ENCODE results near the gene BUD13.

- TF ChIP-seq GATA2 (CRISPR knock-in tag; IDR thresholded peaks at IDR 0.05) (no peak), POLR2AphosphoS5 (IDR thresholded peaks at IDR 0.05; ENCODE audit: low read depth, low read length) (no peak), SIN3A (IDR thresholded peaks at IDR 0.05; ENCODE audit: borderline replicate concordance, low read depth, low read length) (no peak), RCOR1 (IDR thresholded peaks at IDR 0.05; ENCODE audit: low read length) (no peak), MAX (IDR thresholded peaks at IDR 0.05; ENCODE audit: low read depth) (no peak), JUND (IDR thresholded peaks at IDR 0.05) (no peak), EP300 (IDR thresholded peaks at IDR 0.05; ENCODE audit: borderline replicate concordance in 1 of 2, low read depth in 1 of 2, low read length in 1 of 2) (no peak), SMC3 (IDR thresholded peaks at IDR 0.05; ENCODE audit: low read depth, low read length) (no peak), GABPA (IDR thresholded peaks at IDR 0.05; ENCODE audit: low read depth) (no peak), MXI1 (IDR thresholded peaks at IDR 0.05; ENCODE audit: low read depth, low read length) (no peak), REST (IDR thresholded peaks at IDR 0.05; ENCODE audit: low read depth, low read length) (no peak), RXRA (IDR thresholded peaks at IDR 0.05; ENCODE audit: borderline replicate concordance, low read depth) (no peak), RAD21 (IDR thresholded peaks at IDR 0.05; ENCODE audit: low read length) (no peak)
- TF ChIP-seq, protein P1, sequence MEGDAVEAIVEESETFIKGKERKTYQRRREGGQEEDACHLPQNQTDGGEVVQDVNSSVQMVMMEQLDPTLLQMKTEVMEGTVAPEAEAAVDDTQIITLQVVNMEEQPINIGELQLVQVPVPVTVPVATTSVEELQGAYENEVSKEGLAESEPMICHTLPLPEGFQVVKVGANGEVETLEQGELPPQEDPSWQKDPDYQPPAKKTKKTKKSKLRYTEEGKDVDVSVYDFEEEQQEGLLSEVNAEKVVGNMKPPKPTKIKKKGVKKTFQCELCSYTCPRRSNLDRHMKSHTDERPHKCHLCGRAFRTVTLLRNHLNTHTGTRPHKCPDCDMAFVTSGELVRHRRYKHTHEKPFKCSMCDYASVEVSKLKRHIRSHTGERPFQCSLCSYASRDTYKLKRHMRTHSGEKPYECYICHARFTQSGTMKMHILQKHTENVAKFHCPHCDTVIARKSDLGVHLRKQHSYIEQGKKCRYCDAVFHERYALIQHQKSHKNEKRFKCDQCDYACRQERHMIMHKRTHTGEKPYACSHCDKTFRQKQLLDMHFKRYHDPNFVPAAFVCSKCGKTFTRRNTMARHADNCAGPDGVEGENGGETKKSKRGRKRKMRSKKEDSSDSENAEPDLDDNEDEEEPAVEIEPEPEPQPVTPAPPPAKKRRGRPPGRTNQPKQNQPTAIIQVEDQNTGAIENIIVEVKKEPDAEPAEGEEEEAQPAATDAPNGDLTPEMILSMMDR (IDR thresholded peaks at IDR 0.05), result no peak
Observed at GRCh38 chr11:116710001-116710674, 62.6 kb downstream of the BUD13 start.

All from SK-N-SH (cell line).